BLaER1 treated with 17β-estradiol and CSF1 and Interleukin-3, amounts not matched to agents 10 nM and 100 nM (cell line): Measurements from ENCODE around the gene MPL.

Experiments
- H3K27ac ChIP-seq, 11 experiments: shearing (Covaris generic); formaldehyde crosslinking; 2 replicates each; pipeline ENCODE4 v1.8.1; 2022
- H3K27me3 ChIP-seq, 11 experiments: shearing (Covaris generic); formaldehyde crosslinking; 2 replicates each; pipeline ENCODE4 v1.8.1; 2022
- H3K36me3 ChIP-seq, 11 experiments: shearing (Covaris generic); formaldehyde crosslinking; 2 replicates each; pipeline ENCODE4 v1.8.1; 2022
- H3K4me1 ChIP-seq, 10 experiments: shearing (Covaris generic); formaldehyde crosslinking; 2 replicates each; pipeline ENCODE4 v1.8.1; 2022
- H3K4me2 ChIP-seq, 11 experiments: shearing (Covaris generic); formaldehyde crosslinking; 2 replicates each; pipeline ENCODE4 v1.8.1; 2022
- H3K4me3 ChIP-seq, 10 experiments: shearing (Covaris generic); formaldehyde crosslinking; 2 replicates each; pipeline ENCODE4 v1.8.1; 2022
- H3K9ac ChIP-seq, 11 experiments: shearing (Covaris generic); formaldehyde crosslinking; 2 replicates each; pipeline ENCODE4 v1.8.1; 2022
- H3K9me3 ChIP-seq, 11 experiments: shearing (Covaris generic); formaldehyde crosslinking; replicated peaks in 1 of 11; 2 replicates each; pipeline ENCODE4 v1.8.1; 2022
- H4K20me1 ChIP-seq, 11 experiments: shearing (Covaris generic); formaldehyde crosslinking; 2 replicates each; pipeline ENCODE4 v1.8.1; 2022
- Cebpa-rat ChIP-seq, 11 experiments: shearing (Covaris generic); IDR thresholded peaks; 2 replicates each; pipeline ENCODE4 v1.8.1; 2022

MPL gene

DNA sequence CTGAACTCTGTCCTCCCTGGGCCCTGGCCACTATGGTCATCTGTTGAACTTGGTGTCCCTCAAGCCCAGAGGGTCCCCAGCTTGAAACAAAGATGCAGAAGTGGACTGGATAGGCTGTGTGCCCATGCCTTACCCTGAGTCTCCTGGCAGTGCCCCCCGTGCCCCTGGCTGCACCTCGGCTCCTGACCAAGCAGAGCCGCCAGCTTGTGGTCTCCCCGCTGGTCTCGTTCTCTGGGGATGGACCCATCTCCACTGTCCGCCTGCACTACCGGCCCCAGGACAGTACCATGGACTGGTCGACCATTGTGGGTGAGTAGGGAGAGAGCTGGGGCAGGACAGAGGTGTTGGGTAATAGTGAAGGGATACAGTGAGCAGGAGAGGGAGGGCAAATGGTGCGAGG, 26.1 kb upstream of the MPL start:
- Histone ChIP-seq H3K4me3 (no peak overlapping the region), H3K9ac (no peak overlapping the region), H3K36me3 (peaks cover 0 to 55% (median 0%) of the 10 kb centered on the region in 11 experiments; a peak in 4 of 22 replicates), H3K4me1 (no peaks in the 10 kb centered on the region; a peak in 1 of 20 replicates), H3K4me2 (no peak overlapping the region), H3K27ac (no peak overlapping the region), H3K27me3 (no peaks in the 10 kb centered on the region), H4K20me1 (no peaks in the 10 kb centered on the region; a peak in 1 of 22 replicates), H3K9me3 (no peaks in the 10 kb centered on the region)
- TF ChIP-seq Cebpa-rat (IDR thresholded peaks at IDR 0.05) = no peak

DNA sequence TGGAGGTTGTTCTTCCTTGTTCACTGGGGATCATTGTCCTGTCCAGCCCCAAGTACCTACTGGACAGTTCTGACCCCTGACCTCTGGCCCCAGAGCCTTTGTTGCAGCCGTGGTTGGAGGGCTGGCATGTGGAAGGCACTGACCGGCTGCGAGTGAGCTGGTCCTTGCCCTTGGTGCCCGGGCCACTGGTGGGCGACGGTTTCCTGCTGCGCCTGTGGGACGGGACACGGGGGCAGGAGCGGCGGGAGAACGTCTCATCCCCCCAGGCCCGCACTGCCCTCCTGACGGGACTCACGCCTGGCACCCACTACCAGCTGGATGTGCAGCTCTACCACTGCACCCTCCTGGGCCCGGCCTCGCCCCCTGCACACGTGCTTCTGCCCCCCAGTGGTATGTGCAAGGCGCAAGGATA, 25.4 kb upstream of the MPL start:
- H3K9me3 ChIP-seq = no peaks in the 10 kb centered on the region
- H4K20me1 ChIP-seq = no peaks in the 10 kb centered on the region; a peak in 1 of 22 replicates
- H3K36me3 ChIP-seq = peaks cover 0 to 54% (median 0%) of the 10 kb centered on the region in 11 experiments; a peak in 4 of 22 replicates
- no peak overlapping the region for H3K9ac ChIP-seq
- no peaks in the 10 kb centered on the region for H3K4me1 ChIP-seq
- H3K4me2 ChIP-seq = no peak overlapping the region
- H3K4me3 ChIP-seq = no peak overlapping the region
- H3K27me3 ChIP-seq = no peaks in the 10 kb centered on the region
- no peak overlapping the region for H3K27ac ChIP-seq
- no peak for TF ChIP-seq Cebpa-rat (IDR thresholded peaks at IDR 0.05)

DNA sequence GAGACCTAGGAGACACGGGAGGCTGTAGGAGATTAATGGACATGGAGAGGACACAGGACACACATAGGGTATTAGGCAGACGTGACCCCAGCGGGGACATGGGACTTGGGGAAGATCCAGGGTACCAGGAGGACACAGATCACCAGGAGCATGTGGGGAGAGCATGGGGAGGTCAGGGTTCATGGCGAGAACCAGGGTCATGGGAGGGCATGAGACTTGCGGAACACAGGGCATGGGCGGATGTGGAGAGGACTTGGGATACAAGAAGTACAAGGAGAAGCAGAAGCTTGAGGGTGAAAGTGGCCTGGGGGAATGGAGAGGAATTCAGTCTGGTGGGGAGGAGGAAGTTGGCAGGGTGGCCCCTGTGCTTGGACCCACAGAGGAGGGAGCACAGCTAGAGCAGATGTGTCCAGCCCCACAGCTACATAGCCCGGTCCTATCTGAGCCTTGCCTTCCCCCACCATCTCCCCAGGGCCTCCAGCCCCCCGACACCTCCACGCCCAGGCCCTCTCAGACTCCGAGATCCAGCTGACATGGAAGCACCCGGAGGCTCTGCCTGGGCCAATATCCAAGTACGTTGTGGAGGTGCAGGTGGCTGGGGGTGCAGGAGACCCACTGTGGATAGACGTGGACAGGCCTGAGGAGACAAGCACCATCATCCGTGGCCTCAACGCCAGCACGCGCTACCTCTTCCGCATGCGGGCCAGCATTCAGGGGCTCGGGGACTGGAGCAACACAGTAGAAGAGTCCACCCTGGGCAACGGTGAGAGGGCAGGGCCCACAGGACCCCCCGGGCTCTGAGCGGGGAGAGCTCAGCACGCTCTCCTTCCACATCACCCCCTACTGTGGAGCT, 24.7 kb upstream of the MPL start:
- TF ChIP-seq Cebpa-rat (IDR thresholded peaks at IDR 0.05) = no peak
- H3K9ac ChIP-seq = no peak overlapping the region
- H3K4me2 ChIP-seq = no peak overlapping the region
- H3K4me1 ChIP-seq = no peaks in the 10 kb centered on the region
- peaks cover 0 to 49% (median 0%) of the 10 kb centered on the region in 11 experiments; a peak in 4 of 22 replicates for H3K36me3 ChIP-seq
- H3K4me3 ChIP-seq = no peak overlapping the region
- H3K27me3 ChIP-seq = no peaks in the 10 kb centered on the region
- no peaks in the 10 kb centered on the region for H3K9me3 ChIP-seq
- no peak overlapping the region for H3K27ac ChIP-seq
- H4K20me1 ChIP-seq = no peaks in the 10 kb centered on the region; a peak in 1 of 22 replicates

DNA sequence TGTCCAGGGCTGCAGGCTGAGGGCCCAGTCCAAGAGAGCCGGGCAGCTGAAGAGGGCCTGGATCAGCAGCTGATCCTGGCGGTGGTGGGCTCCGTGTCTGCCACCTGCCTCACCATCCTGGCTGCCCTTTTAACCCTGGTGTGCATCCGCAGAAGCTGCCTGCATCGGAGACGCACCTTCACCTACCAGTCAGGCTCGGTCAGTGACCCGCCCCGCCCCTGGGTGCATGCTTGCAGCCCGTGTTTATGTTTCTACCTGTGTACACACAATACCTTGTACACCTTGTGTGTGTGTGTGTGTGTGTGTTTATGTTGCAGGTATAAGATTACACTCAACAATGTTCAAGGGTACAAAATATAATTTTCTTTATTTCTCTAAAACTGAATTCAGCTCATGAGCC, 23.8 kb upstream of the MPL start:
- no peak overlapping the region for H3K4me2 ChIP-seq
- H3K36me3 ChIP-seq = peaks cover 0 to 50% (median 0%) of the 10 kb centered on the region in 11 experiments; a peak in 4 of 22 replicates
- no peaks in the 10 kb centered on the region for H3K27me3 ChIP-seq
- H3K4me3 ChIP-seq = no peak overlapping the region
- no peaks in the 10 kb centered on the region for H3K4me1 ChIP-seq
- no peaks in the 10 kb centered on the region for H3K9me3 ChIP-seq
- H3K27ac ChIP-seq = no peak overlapping the region
- no peaks in the 10 kb centered on the region; a peak in 1 of 22 replicates for H4K20me1 ChIP-seq
- H3K9ac ChIP-seq = no peak overlapping the region
- no peak for TF ChIP-seq Cebpa-rat (IDR thresholded peaks at IDR 0.05)

DNA sequence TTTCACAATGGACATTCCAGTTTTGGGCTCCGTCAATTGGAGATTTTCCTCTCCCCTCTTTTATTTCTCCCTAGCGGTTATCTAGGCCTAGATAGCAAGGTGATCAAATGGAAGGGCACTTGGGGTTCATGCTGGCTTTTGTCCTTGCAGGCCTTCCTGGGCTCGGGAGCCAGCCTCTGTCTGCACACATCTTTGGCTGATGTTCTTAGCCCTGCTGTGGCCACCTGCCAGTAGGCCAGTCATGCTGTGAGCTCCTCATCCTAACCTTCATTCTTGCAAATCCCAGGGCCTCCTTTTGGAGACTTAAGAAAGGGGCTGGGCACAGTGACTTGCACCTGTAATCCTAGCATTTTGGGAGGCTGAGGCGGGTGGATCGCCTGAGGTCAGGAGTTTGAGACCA, 23.4 kb upstream of the MPL start:
- no peak for TF ChIP-seq Cebpa-rat (IDR thresholded peaks at IDR 0.05)
- Histone ChIP-seq H3K9ac (no peak overlapping the region), H4K20me1 (no peaks in the 10 kb centered on the region; a peak in 1 of 22 replicates), H3K27me3 (no peaks in the 10 kb centered on the region), H3K9me3 (no peaks in the 10 kb centered on the region), H3K4me3 (no peak overlapping the region), H3K4me1 (no peaks in the 10 kb centered on the region), H3K36me3 (peaks cover 0 to 51% (median 0%) of the 10 kb centered on the region in 11 experiments; a peak in 4 of 22 replicates), H3K4me2 (no peak overlapping the region), H3K27ac (no peak overlapping the region)

DNA sequence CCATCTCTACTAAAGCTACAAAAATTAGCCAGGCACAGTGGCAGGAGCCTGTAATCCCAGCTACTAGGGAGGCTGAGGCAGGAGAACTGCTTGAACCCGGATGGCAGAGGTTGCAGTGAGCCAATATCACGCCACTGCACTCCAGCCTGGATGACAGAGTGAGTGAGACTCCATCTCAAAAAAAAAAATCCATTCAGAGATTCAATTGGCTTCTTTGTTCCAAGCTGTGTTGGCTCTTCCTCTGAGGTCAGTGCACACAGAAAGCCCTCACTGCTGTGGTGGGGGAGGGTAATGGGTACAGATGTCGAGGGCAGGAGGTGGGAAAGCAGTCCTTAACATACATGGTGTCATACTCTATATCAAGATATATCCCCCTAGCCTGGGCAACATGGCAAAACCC, 22.1 kb upstream of the MPL start:
- H3K4me3 ChIP-seq = no peak overlapping the region
- peaks cover 0 to 47% (median 0%) of the 10 kb centered on the region in 11 experiments; a peak in 3 of 22 replicates for H3K36me3 ChIP-seq
- TF ChIP-seq Cebpa-rat (IDR thresholded peaks at IDR 0.05) = no peak
- H4K20me1 ChIP-seq = no peaks in the 10 kb centered on the region; a peak in 1 of 22 replicates
- no peaks in the 10 kb centered on the region for H3K27me3 ChIP-seq
- no peaks in the 10 kb centered on the region for H3K4me1 ChIP-seq
- H3K4me2 ChIP-seq = no peak overlapping the region
- H3K9ac ChIP-seq = no peak overlapping the region
- H3K9me3 ChIP-seq = no peaks in the 10 kb centered on the region
- no peak overlapping the region for H3K27ac ChIP-seq

DNA sequence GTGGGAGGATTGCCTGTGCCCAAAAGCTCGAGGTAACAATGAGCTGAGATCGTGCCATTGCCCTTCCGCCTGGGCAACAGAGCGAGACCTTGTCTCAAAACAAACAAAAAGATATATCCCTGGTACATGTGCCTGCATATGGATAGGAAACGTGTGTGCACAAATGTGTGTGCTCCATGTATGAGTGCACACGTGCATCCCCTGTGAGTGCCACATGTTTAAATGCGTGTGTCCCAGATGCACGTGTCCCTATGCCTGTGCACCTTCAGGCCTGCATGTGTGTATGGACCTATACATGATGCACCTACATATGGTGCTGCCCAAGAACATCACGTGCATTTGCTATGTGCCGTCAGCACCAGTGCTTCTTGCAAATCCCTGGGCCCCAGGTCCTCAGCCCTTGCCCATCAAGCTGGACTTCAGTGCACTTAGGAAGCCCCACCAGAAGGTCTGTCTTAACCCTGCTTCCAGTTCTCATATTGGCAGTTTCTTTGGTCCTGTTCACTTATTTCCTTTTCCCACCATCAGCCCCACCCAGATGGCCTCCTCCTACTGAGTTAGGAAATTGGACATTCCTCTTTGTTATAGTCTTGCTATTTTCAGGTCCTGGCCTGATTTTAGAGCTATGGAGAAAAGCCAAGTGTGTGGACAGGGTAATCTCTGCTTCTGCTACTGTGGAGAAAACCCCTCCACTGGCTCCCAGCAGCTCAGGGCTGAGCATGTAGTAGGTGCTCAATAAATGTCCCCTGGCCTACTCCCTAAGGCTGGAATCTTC, 21.5 kb upstream of the MPL start:
- Histone ChIP-seq H4K20me1 (no peaks in the 10 kb centered on the region; a peak in 1 of 22 replicates), H3K27ac (no peak overlapping the region), H3K9ac (no peak overlapping the region), H3K27me3 (no peaks in the 10 kb centered on the region), H3K4me2 (no peak overlapping the region), H3K4me3 (no peak overlapping the region), H3K36me3 (peaks cover 0 to 43% (median 0%) of the 10 kb centered on the region in 11 experiments; a peak in 3 of 22 replicates), H3K4me1 (no peaks in the 10 kb centered on the region), H3K9me3 (no peaks in the 10 kb centered on the region)
- TF ChIP-seq Cebpa-rat (IDR thresholded peaks at IDR 0.05) = no peak

DNA sequence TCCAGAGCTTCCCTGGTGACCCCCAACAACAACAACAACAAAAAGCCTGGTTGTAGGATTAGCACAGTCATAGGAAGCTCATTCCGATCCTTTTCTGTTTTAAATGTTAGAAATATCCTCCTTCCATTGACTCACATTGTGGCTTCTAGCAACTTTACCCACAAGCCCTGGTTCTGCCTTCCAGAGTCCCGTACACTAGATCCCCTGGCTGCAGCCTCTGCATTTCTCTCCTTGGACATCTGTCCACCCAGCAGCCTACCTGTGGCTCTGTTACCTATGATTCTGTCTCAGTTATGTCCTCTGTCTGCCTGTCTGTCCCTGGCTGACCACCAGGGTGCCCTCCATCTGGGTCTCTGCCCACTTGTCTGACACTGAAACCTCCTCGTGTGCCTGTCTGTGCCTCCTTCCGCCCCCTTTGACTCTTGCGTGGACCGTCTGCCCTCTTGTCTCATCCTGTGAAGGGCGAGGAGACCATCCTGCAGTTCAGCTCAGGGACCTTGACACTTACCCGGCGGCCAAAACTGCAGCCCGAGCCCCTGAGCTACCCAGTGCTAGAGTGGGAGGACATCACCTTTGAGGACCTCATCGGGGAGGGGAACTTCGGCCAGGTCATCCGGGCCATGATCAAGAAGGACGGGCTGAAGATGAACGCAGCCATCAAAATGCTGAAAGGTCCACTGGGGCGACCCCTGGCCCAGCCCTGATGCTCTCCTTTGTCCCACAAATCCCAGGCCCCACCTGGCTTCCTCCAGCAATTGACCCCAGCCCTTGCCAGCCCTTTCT, 20.7 kb upstream of the MPL start:
- TF ChIP-seq Cebpa-rat (IDR thresholded peaks at IDR 0.05) = no peak
- Histone ChIP-seq H4K20me1 (no peaks in the 10 kb centered on the region; a peak in 1 of 22 replicates), H3K27ac (no peak overlapping the region), H3K9me3 (0 out of 22 replicates have a peak, but pooled peaks cover 0 to 4% (median 0%) of the 10 kb centered on the region in 11 experiments), H3K36me3 (peaks cover 0 to 43% (median 0%) of the 10 kb centered on the region in 11 experiments; a peak in 4 of 22 replicates), H3K4me3 (no peak overlapping the region), H3K4me1 (no peaks in the 10 kb centered on the region), H3K27me3 (no peaks in the 10 kb centered on the region), H3K4me2 (no peak overlapping the region), H3K9ac (no peak overlapping the region)
